Bone marrow (tissue), 2 donors: ENCODE measurements around the gene ANKRD13D.

ENCODE experiments used
- DNase-seq, 2 donors: peaks; one replicate each; lab custom pipeline; 2025; lab: John Stamatoyannopoulos, UW

ANKRD13D gene

GRCh38 chr11:67285541-67286498, 3.3 kb upstream of the ANKRD13D start:
- DNase-seq = peak in 1 of 2 donors; percentile 27

DNA sequence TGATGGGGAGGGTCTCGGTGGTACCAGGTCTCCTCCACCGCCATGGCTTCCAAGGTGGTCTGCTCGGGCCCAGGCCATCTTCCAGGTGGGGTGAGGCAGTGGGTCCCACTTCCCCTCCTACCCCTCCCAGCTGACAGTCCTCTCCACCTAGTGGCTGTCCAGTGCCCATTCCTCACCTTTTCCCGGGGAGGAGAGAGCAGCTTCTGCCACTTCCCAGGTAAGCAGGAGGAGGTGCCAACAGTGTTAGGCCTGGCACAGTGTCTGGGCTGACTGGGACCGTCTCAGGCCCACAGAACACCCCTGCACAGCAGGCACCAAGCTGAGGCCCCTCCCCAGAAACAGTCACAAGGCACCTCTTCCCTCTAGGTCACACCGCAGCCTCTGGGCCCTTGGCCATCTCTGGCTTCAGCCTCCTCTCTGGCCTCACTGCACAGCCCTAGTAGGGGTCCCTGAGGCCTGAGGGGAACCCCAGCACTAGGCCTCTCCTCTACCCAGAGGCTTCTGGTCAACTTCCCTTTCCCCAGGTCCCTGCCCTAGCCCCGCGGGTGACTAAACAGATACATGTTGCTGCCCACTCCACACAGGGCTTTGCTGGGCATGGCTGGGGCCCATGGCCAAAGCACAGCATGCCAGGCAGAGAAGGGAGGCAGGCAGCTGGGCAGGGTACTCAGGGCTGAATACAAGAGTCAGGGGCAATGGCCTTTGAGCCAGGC, 2.3 kb upstream of the ANKRD13D start:
- peak in 1 of 2 donors; percentile 46 for DNase-seq

- no peak for DNase-seq
Measured at GRCh38 chr11:67287355-67288197, 1.5 kb upstream of the ANKRD13D start.

DNA sequence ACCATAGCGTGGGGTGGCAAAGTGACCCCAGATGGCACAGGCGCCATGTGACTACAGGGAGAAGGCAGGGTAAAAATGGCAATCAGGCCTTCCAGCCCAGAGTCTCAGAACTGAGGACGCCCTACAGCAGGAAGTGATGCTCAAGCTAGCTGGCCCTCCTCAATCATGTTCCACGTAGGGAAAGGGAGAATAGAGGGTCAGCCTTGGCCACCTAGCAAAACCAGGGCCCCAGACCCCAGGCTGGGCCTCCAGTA, 978 bp upstream of the ANKRD13D start:
- DNase-seq = no peak

- peak; percentile 86 to 92 for DNase-seq
Measured at GRCh38 chr11:67288452-67289225, 464 bp upstream of the ANKRD13D start.

DNA sequence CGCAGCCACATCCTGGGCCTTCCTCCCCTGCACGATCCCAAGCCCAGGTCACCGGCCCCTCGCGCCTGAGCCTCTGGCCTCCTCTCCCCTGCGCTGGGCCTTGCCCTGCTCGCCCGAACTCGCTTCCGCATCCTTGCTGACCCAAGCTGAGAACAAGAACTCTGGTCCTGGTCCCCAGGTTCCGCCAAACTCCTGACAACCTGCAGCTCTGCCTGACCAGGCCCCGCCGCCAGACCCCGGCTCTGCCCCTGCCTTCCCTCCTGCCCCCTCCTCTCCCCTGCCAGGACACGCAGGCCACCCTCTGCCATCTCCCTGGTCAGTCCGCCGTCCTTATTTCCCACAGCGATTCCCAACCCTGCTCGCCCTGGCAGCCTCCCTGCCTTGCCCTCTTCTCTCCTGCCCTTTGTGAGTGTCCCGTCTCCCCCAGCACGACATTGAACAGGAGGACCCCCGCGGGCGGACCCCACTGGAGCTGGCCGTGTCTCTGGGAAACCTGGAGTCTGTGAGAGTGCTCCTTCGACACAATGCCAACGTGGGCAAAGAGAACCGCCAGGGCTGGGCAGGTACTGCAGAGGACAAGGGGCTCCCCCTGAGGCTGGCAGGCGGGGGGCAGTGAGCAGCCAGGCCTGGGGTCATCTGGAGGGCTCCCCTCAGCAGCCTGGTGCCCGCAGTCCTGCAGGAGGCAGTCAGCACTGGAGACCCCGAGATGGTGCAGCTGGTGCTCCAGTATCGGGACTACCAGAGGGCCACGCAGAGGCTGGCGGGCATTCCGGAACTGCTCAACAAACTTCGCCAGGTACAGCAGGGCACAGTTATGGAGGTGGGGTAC, 762 bp downstream of the ANKRD13D start:
- DNase-seq = no peak

- no peak for DNase-seq
Measured at GRCh38 chr11:67290801-67291200, 1.7 kb downstream of the ANKRD13D start.

GRCh38 chr11:67291481-67292381, 2.6 kb downstream of the ANKRD13D start:
- no peak for DNase-seq

DNA sequence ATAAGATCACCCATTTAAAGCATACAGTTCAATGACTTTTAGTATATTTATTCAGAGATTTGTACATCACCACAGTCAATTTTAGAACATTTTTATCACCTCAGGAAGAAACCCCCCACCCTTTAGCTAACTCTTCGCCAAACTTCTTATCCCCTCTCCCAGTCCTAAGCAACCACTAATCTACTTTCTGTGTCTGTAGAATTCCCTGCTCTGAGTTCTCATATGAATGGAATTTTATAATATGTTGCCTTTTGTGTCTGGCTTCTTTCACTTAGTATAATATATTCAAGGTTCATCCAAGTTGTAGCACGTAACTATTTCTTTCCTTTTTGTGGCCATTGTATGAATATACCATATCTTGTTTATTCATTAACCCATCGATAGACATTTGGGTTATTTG, 3.6 kb downstream of the ANKRD13D start:
- DNase-seq = no peak

GRCh38 chr11:67293090-67293489, 4.0 kb downstream of the ANKRD13D start:
- DNase-seq = no peak

DNA sequence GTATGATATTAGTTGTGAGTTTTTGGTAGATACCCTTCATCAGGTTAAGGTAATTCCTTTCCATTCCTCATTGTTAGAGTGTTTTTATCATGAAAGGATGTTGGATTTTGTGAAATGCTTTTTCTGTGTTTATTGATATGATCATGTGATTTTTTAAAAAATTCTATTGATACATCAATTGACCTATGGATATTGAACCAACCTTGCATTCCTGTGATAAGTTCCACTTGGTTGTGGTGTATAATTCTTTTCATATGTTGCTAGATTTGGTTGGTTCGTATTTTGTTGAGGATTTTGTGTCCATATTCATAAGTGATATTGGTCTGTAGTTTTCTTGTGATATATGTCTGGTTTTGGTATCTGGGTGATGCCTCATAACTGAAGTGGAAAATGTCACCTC, 6.7 kb downstream of the ANKRD13D start:
- no peak for DNase-seq

- DNase-seq = no peak
Measured at GRCh38 chr11:67298786-67299185, 9.7 kb downstream of the ANKRD13D start.

- no peak for DNase-seq
Measured at GRCh38 chr11:67299471-67300191, 10.5 kb downstream of the ANKRD13D start.

- no peak for DNase-seq
Measured at GRCh38 chr11:67300256-67300755, 11.2 kb downstream of the ANKRD13D start.

GRCh38 chr11:67300756-67301312, 11.7 kb downstream of the ANKRD13D start:
- DNase-seq = no peak

DNA sequence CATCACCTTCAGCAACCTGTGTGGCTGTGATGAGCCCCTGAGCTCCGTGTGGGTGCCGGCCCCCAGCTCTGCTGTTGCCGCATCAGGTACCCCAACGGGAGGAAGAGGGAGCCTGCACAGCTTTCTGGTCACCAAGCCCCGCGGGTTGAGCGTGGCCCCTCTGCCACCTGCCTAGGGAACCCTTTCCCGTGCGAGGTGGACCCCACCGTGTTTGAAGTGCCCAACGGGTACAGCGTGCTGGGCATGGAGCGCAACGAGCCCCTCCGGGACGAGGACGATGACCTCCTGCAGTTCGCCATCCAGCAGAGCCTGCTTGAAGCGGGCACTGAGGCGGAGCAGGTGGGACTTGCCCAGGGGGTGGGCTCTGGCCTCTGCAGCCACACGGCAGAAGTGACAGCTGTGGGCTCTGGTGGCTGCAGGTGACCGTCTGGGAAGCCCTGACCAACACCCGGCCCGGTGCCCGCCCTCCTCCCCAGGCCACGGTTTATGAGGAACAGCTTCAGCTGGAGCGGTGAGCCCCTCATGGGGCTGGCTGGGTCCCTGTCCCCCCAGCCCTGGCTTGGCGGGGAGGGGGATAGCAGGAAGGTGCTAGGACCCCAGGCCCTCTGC, 12.3 kb downstream of the ANKRD13D start:
- no peak for DNase-seq

DNA sequence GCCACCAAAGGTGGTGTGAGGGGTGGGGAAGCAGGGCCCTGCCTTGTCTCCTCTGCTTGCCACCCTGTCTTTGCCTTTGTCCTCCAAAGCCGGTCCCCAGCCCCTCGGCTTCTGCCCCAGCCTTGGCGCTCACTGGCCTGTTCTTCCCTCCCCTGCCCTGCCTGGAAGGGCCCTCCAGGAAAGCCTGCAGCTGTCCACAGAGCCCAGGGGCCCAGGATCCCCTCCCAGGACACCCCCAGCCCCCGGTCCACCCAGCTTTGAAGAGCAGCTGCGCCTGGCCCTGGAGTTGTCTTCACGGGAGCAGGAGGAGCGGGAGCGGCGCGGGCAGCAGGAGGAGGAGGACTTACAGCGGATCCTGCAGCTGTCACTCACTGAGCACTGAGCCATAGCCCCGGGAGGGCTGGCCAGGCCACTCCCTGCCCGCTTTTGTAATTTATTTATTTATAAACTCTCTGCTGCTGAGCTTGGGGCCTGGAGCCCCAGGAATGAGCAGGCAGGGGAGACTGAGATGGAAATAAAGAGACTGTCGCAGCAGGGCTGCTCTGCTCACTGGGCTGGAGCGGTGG, 12.9 kb downstream of the ANKRD13D start:
- DNase-seq = no peak
